H1 (cell line): ENCODE measurements around the gene DHX58. TPM values are rescaled to one million over a fixed set of nuclear protein-coding genes. Genes with fewer than 3 reads are reported as not detected.

ENCODE experiments used
- ATF3 ChIP-seq: IDR thresholded peaks from 2 replicates; pipeline ENCODE4 v1.6.1; 2011; ENCODE audit warnings: low read depth, mild to moderate bottlenecking, low read length; ENCODE audit not compliant: insufficient read depth
- E2F6 ChIP-seq: IDR thresholded peaks from 2 replicates; pipeline ENCODE4 v1.6.1; 2012; ENCODE audit warnings: inconsistent platforms
- GABPA ChIP-seq: IDR thresholded peaks from 2 replicates; pipeline ENCODE4 v1.6.1; 2011; ENCODE audit warnings: mild to moderate bottlenecking, low read length, moderate library complexity, borderline replicate concordance; ENCODE audit not compliant: insufficient read depth
- RAD21 ChIP-seq, 2 experiments: IDR thresholded peaks in 1 of 2; conservative IDR thresholded peaks in 1 of 2; 2 replicates each; pipeline ENCODE4 v1.6.1; 2011; ENCODE audit warnings: low read depth in 2 of 2, low read length in 2 of 2, improper control_type of control experiment in 1 of 2, inconsistent platforms in 1 of 2, mild to moderate bottlenecking in 1 of 2, moderate library complexity in 1 of 2
- RNF2 ChIP-seq: fragments of 200-900, 300-1000 bp; sonication (generic); IDR thresholded peaks from 2 replicates; pipeline ENCODE4 v1.7.1; 2016; ENCODE audit warnings: borderline replicate concordance, low read depth, mild to moderate bottlenecking, antibody characterized with exemption, low read length; ENCODE audit not compliant: poor library complexity, severe bottlenecking; ENCODE audit errors: missing control alignments
- SAP30 ChIP-seq: fragments of 300-600 bp; sonication (generic); IDR thresholded peaks from 2 replicates; pipeline ENCODE4 v1.7.1; 2012; ENCODE audit warnings: low read length, moderate library complexity, mild to moderate bottlenecking, inconsistent platforms; ENCODE audit not compliant: insufficient read depth, insufficient replicate concordance
- SP2 ChIP-seq: IDR thresholded peaks from 2 replicates; pipeline ENCODE4 v1.6.1; 2012; ENCODE audit warnings: mild to moderate bottlenecking, low read length, inconsistent platforms
- TEAD4 ChIP-seq: IDR thresholded peaks from 2 replicates; pipeline ENCODE4 v1.6.1; 2012; ENCODE audit warnings: low read depth, low read length, inconsistent platforms, mixed read lengths
- polyA plus RNA-seq, 7 experiments: library from polyadenylated mRNA; depleted of rRNA in 3 of 7; stranded (reverse) in 5 of 7; unstranded in 2 of 7; fragments of >200 nt in 5 of 7; fragments of 200-250 nt in 2 of 7; gene quantifications; 1 replicate in 5 of 7; 2 replicates in 1 of 7; 4 replicates in 1 of 7; pipeline versions ENCODE4 v1.2.1 to v1.2.3, GENCODE V29; 2011 to 2013; ENCODE audit warnings: missing spikeins in 2 of 7, mixed read lengths in 2 of 7
- total RNA-seq: library from RNA; stranded (reverse); fragmentation: NEBNext Ultra II Directional; extraction: Animal tissue kit (Norgen Biotek cat#: 25700); gene quantifications from 2 replicates; pipeline ENCODE4 v1.2.1, GENCODE V29; 2021
- TF ChIP-seq, protein P1 (sequence below): fragments of 300-600 bp; sonication (generic); IDR thresholded peaks from 2 replicates; pipeline ENCODE4 v1.7.1; 2012; ENCODE audit warnings: low read length, moderate library complexity, mild to moderate bottlenecking, inconsistent platforms; ENCODE audit not compliant: insufficient replicate concordance

Gene DHX58
- total and polyA plus RNA-seq, 2 of the 8 experiments (the other 6 are each of a cell fraction or from before 2014, with no cell fraction given), result 5.6 to 9.9 TPM

DNA sequence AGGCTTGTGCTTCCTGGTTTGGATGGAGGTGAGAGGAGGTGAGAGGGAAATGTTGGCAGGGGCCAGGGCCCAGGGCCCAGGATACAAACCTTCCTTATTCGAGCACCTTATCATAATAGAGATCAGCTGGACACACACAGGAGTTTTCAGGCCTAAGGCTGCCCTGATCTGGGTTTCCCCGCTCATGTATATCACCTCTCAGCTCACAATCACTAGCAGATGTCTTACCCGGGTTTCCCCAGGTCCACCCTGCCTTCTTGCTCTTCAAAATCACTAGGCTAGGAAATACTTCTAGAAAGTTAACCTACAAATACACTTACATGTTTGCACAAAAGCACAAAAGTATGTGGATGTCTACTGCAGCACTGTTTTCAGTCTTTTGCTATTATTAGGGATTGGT lies 14.3 kb upstream of the DHX58 start (continued):
- TF ChIP-seq, protein P1, sequence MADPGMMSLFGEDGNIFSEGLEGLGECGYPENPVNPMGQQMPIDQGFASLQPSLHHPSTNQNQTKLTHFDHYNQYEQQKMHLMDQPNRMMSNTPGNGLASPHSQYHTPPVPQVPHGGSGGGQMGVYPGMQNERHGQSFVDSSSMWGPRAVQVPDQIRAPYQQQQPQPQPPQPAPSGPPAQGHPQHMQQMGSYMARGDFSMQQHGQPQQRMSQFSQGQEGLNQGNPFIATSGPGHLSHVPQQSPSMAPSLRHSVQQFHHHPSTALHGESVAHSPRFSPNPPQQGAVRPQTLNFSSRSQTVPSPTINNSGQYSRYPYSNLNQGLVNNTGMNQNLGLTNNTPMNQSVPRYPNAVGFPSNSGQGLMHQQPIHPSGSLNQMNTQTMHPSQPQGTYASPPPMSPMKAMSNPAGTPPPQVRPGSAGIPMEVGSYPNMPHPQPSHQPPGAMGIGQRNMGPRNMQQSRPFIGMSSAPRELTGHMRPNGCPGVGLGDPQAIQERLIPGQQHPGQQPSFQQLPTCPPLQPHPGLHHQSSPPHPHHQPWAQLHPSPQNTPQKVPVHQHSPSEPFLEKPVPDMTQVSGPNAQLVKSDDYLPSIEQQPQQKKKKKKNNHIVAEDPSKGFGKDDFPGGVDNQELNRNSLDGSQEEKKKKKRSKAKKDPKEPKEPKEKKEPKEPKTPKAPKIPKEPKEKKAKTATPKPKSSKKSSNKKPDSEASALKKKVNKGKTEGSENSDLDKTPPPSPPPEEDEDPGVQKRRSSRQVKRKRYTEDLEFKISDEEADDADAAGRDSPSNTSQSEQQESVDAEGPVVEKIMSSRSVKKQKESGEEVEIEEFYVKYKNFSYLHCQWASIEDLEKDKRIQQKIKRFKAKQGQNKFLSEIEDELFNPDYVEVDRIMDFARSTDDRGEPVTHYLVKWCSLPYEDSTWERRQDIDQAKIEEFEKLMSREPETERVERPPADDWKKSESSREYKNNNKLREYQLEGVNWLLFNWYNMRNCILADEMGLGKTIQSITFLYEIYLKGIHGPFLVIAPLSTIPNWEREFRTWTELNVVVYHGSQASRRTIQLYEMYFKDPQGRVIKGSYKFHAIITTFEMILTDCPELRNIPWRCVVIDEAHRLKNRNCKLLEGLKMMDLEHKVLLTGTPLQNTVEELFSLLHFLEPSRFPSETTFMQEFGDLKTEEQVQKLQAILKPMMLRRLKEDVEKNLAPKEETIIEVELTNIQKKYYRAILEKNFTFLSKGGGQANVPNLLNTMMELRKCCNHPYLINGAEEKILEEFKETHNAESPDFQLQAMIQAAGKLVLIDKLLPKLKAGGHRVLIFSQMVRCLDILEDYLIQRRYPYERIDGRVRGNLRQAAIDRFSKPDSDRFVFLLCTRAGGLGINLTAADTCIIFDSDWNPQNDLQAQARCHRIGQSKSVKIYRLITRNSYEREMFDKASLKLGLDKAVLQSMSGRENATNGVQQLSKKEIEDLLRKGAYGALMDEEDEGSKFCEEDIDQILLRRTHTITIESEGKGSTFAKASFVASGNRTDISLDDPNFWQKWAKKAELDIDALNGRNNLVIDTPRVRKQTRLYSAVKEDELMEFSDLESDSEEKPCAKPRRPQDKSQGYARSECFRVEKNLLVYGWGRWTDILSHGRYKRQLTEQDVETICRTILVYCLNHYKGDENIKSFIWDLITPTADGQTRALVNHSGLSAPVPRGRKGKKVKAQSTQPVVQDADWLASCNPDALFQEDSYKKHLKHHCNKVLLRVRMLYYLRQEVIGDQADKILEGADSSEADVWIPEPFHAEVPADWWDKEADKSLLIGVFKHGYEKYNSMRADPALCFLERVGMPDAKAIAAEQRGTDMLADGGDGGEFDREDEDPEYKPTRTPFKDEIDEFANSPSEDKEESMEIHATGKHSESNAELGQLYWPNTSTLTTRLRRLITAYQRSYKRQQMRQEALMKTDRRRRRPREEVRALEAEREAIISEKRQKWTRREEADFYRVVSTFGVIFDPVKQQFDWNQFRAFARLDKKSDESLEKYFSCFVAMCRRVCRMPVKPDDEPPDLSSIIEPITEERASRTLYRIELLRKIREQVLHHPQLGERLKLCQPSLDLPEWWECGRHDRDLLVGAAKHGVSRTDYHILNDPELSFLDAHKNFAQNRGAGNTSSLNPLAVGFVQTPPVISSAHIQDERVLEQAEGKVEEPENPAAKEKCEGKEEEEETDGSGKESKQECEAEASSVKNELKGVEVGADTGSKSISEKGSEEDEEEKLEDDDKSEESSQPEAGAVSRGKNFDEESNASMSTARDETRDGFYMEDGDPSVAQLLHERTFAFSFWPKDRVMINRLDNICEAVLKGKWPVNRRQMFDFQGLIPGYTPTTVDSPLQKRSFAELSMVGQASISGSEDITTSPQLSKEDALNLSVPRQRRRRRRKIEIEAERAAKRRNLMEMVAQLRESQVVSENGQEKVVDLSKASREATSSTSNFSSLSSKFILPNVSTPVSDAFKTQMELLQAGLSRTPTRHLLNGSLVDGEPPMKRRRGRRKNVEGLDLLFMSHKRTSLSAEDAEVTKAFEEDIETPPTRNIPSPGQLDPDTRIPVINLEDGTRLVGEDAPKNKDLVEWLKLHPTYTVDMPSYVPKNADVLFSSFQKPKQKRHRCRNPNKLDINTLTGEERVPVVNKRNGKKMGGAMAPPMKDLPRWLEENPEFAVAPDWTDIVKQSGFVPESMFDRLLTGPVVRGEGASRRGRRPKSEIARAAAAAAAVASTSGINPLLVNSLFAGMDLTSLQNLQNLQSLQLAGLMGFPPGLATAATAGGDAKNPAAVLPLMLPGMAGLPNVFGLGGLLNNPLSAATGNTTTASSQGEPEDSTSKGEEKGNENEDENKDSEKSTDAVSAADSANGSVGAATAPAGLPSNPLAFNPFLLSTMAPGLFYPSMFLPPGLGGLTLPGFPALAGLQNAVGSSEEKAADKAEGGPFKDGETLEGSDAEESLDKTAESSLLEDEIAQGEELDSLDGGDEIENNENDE, result no peak
- TF ChIP-seq ATF3 (no peak), E2F6 (no peak), SP2 (no peak), GABPA (no peak), TEAD4 (no peak), RAD21 (IDR thresholded peaks at IDR 0.05 in 1 of 2, conservative IDR thresholded peaks at IDR 0.05 in 1 of 2; ENCODE audit: low read depth in 2 of 2, low read length in 2 of 2) (no peak), RNF2 (no peak), SAP30 (no peak)
